GM21786 (cell line): ENCODE results near the gene SELENOK.

Source experiments
- ATAC-seq: cut with Tn5 transposase; IDR thresholded peaks from one replicate; pipeline ENCODE4 v1.9.1; 2021; ENCODE audit not compliant: unreplicated experiment

SELENOK gene

DNA sequence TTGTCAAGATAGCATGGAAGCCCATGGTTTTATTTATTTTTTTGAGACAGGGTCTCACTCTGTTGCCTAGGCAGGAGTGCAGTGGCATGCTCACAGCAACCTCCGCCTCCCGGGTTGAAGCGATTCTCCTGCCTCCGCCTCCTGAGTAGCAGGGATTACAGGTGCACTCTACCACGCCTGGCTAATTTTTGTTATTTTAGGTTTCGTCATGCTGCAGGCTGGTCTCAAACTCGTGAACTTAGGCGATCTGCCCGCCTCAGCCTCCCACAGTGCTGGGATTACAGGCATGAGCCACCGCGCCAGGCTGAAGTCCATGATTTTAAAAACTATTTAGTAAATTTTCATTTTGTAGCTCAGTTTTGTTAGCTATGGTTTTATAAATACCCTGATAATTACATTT lies 7.0 kb downstream of the SELENOK start:
- no peak for ATAC-seq

DNA sequence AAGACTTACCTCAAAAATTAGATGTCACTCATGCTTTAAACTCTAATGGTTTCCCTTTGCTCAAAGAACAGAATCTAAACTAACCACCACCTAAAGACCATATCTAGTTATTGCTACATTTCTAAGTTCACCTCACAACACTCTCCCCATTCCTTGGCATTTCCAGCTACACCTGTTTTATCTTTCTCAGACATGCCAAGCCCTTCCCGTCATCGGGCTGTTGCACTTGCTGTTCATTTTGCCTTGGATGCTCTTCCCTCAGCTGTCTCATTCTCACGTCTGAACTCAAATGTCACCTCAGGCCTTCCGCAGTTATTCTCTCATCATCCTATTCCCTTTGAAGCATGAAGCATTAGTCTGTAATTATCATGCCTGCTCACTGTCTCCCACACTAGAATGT lies 8.7 kb downstream of the SELENOK start:
- ATAC-seq = no peak

DNA sequence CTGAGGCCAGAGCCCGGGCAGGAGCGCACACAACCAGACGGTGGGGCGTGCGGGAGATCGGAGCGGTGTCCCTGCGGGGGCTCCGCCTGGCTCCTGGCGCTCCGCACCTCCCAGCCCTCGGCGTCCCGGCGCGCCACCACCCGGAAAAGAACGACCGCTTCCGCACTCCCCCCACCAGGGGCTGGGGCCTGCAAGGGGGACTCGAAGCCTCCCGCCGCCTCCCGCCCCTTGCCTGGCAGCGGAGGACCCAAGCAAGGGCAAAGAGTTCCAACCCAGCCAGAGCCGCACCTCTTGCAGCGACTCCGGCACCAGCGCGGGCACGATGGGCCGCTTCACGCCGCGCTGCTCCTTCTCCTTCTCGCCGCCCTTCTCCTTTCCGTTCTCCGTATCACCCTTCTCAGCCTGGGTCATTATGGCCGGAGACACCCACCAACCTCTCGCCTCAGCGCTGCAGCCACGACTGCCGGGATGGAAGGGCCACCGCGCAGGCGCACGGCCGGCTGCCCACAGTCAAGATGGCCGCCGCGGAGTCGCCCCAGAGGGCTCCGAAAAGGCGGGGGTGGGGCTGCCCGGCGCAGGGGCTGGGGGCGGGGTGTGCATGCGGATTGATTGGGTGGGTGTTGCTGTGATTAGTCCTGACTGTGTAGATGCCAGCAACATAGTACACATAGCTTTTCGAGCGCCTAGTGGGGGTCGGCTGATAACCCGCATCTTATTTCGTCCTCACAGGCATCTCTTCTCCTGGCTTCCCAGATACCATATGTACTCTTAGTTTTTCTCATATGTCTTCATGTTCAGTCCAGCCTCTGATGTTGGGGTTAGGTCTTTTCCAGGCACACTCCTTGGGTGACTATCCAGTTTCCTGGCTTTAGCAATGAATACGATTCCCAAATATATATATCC lies 9.7 kb downstream of the SELENOK start, which contains the start of gene ACTR8:
ACTR8 (minus strand) TSS at position 462 of the 903 bp plus-strand sequence; CDS start at position 411, 51 bp downstream.
- ATAC-seq = peak; percentile 82

DNA sequence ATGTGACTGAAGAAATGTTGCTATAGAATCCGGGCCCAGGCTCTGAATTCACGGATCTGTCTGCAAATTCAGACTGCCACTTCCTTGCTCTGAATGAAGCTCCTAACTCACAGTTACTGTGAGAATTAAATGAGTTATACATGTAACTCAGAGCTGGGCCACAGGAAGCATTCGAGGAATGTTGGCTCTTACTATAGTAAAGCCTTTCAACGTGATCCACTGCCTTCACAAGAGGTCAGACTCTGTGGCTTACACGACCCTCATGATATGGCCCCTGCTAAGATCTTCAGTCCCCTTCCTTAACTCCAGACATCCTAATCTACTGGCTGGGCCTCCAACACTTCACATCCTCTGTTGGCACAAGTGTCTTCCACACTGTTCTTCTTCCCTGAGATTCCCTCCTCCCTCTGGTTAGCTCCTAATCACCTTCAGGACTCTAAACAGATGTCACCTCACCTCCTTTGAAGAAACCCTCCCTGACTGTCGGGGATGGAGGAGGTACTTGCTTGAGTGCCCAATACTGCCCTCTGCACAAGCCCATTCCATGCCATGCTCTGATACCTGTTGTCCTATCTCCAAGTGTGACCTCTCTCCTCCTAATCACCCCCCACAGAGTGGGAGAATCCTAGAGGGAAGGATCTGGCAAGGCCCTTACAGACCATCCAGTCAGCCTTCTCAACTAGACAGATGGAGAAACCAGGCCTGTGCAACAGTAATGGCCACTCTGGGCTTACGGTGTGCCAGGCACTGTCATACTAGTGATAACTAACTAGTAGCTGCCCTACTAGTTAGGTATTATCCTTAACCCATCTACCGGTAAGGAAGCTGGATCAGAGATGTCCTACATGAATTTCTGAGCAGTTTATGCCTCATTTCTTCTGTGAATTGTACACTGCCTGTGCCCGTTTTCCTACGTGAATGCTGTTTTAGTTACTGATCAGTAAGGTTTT lies 11.0 kb downstream of the SELENOK start:
- no peak for ATAC-seq

DNA sequence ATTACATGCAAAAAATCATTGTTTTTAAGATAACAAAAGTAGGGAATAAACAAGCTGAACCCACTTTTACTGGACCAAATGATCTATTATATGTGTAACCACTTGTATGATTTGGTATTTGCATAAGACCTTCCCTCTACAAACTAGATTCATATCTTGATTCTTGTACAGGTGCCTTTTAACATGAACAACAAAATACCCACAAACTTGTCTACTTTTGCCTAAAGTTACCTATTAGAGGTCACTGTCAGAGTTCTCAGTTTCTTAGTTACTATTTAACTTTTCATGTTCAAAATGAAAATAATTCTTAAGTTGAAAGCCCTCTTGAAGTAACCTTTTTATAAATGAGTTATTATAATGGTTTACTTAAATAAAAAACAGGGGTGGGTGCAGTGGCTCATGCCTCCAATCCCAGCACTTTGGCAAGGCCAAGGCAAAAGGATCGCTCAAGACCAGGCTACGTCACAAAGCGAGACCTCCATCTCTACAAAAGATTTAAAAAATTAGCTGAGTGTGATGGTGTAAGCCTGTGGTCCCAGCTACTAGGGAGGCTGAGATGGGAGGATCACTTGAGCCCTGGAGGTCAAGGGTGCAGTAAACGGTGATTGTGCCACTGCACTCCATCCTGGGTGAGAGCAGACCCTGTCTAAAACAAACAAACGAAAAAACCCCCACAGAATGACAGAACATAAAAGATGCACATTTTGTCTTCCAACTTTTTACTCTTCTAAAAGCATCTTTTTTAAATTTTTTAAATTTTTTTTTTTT lies 25.7 kb downstream of the SELENOK start:
- ATAC-seq = peak; percentile 51

DNA sequence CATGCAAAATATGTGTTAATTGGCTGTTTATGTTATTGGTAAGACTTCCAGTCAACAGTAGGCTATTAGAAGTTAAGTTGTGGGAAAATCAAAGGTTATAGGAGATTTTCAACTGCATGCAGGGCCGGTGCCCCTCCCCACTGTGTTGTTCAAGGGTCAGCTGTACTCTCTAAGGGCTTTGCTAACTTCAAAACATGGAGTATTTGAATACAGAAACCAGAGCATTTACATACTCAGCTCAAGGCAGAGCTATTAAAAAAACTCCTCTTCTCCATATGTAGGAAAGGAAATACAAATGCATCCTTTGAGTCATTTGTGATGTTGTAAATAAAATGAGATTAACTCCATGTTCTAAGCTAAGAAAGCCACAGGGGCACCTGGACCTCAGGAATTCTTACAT lies 28.5 kb downstream of the SELENOK start:
- no peak for ATAC-seq

DNA sequence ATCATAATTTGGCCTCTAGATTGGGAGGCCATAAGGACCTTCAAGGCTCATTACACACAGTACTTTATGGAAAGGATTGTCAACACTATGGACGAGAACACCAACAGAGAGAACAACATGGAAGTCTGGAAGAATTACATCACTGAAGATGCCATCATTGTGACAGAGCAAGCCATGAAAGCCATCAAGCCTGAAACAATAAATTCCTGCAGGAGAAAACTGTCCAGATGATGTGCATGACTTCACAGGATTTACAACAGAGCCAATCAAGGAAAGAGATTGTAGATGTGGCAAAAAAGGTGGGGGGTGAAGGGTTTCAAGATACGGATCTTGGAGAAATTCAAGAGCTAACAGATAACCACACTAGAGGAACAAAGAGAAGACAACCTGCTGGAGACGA lies 29.4 kb downstream of the SELENOK start:
- ATAC-seq = no peak

DNA sequence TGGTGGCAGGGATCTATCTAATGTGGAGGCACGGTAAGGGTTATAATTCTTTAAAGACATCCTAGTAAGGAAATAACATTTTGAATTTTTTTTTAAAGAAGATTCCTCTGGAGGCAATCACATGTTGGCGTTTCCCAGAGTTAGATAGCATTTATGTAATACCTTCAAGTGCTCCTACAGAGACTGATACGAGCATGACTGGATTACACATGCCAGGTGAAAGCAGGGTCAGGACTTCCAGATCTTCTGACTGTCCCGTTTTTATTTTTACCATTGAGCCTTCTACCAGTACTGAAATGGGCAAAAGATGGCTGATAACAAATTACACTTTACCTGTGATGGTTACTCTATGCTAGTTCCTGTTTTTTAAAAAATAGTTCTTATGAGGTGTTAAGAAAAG lies 31.5 kb downstream of the SELENOK start:
- ATAC-seq = no peak

DNA sequence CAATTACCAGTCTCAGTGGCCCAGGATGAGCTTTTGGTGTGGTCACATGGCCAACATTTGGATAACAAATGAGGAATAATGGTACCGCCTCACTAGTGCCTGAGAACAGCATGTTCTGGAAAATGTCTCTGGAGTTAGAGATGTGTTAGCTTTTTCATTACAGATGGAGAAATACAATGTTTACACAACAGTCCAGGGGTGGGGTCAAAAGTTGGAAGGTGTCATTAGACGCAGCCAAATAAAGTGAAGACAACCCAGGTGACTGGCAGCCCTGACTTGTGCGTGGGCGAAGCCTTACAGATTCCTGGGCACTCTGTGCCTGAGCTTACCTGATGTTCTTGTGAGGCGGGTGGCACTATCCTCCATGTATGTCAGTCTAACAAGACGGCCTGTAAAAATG lies 32.5 kb downstream of the SELENOK start:
- ATAC-seq = no peak

DNA sequence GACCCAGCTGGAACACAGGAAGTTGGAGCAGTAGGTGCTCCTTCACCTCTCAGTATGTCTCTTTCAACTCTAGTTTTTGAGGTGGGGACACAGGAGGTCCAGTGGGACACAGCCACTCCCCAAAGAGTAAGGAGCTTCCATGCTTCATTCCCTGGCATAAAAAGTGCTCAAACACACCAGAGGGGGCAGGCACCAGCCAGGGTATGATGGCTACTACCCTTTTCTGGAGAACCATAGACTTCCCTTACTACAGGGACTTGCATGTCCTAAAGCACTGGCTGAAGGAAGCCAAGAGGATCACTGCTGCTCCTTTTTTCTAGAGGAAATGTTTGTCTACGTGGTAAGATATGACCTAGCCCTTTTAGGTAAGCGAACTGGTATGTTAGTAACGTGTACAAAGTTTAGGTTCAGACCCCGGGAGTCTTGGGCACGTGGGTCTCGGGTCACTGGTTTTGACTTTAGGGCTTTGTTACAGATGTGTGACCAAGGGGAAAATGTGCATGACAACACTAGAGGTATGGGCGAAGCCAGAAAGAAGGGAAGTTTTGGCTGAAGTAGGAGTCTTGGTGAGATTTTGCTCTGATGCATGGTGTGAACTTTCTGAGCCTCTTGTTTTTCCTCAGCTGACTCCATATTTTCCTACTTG lies 33.4 kb downstream of the SELENOK start:
- no peak for ATAC-seq

DNA sequence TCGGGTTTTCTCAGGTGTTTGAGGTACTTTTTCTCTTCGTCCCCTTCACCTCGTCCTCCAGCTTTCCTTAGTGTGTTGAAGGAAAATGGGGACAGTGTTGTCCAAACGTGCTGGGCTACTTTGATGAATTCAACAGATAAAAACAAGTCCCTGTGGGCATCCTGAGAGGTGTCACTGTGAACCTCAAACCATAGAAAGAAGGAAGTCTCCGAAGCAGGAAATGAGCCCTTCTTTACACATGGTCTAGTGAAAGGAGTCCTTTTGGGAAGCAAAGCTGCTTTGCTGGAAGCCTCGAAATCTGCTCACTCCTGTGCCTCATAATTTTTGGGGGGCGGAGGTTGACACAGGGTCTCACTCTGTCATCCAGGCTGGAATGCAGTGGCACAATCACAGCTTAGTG lies 34.7 kb downstream of the SELENOK start:
- ATAC-seq = peak; percentile 51

DNA sequence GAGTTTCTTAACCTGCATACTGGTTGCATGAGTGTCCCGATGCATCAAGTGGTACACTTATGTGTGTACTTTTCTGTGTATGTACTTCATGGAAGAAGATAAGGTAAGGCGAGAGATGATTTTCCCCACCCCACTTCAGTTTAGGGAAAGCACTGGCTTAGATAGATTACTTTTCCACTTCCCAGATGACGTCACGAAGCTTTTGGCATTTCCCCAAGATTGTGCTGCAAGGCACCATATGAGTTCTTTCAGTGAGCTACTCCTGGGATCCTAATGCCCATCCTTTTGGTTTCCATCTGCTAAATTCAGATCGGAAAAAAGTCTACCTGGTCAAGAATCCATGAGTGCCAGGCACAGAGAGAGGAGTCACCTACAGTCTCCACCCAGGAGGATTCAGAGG lies 40.8 kb downstream of the SELENOK start:
- no peak for ATAC-seq

DNA sequence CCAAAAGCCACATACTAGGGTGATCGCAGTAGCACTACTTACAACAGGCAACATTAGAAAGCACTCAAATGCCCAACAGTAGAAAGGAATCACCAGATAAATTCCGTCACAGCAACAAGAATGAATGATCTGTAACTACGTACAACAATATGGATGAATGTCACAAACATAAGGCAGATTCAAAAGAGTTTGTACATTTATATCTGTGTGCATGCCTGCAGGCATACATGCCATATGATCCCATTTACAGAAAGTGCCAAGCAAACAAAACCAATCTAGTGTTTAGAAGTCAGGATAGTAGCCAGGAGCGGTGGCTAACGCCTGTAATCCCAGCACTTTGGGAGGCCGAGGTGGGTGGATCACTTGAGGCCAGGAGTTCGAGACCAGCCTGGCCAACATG lies 41.7 kb downstream of the SELENOK start:
- no peak for ATAC-seq

DNA sequence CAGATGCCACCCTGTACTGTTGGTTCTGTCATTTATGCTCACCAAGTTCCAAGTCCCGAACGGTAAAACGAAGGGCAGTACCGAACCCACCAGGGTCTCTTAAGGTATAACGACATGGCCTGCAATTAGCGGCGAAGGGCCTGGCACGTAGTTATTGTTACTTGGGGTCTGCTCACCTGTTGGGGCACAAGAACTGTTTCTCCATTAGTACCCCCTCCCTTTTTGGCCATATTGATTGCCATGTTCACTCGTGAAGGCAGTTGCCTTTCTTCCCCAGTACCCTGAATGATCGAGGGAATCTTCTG lies 44.9 kb downstream of the SELENOK start:
- ATAC-seq = no peak

DNA sequence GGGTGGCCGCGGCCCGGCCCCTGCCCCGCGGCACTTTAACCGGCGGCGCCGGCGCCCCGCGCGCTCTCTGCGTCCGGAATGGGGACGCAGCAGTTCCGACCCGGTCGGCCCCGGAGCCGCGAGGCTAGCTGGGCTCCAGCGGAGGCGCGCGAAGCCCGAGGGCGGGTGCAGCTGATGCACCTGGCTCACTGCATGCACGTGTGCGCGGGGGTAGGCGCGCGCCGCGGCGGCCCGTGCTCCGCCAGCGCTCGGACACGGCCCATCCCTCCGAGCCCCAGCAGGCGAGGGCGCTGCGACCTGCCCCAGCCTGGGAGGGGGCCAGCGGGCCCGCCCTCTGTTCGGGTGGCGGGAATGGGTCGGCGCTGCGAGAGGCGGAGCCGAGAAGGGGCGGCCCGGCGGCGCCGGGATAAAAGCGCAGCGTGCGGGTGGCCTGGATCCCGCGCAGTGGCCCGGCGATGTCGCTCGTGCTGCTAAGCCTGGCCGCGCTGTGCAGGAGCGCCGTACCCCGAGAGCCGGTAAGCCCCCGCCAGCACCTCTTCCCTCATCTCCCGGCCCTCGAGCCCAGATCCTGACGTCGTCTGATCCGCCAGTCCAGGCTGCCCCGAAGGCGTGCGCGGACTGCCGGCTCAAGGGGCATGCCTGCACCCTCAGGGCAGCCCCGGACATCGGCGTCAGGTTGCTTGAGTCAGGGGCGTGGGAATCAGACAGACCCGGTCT lies 45.4 kb downstream of the SELENOK start, which contains the start of the genes CHDH and IL17RB:
CHDH (minus strand) TSS at position 286 of the 717 bp plus-strand sequence. CDS start 22,411 bp downstream, outside the sequence.
IL17RB (plus strand) TSS at position 435 of the 717 bp plus-strand sequence; CDS start at position 456, 21 bp downstream.
- ATAC-seq = peak; percentile 25

DNA sequence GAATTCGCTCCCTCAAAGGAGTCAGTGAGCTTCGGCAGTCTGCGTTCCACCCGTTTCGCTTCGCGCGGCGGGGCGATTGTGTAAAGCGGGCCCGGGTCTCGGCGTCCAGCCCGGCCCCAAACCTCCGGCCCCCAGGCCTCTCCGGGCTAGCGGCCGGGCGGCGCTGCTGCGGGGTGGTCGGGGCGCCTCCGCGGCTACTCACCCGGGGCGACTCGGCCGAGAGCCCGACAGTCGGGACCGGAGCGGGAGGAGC lies 45.9 kb downstream of the SELENOK start:
- ATAC-seq = no peak

DNA sequence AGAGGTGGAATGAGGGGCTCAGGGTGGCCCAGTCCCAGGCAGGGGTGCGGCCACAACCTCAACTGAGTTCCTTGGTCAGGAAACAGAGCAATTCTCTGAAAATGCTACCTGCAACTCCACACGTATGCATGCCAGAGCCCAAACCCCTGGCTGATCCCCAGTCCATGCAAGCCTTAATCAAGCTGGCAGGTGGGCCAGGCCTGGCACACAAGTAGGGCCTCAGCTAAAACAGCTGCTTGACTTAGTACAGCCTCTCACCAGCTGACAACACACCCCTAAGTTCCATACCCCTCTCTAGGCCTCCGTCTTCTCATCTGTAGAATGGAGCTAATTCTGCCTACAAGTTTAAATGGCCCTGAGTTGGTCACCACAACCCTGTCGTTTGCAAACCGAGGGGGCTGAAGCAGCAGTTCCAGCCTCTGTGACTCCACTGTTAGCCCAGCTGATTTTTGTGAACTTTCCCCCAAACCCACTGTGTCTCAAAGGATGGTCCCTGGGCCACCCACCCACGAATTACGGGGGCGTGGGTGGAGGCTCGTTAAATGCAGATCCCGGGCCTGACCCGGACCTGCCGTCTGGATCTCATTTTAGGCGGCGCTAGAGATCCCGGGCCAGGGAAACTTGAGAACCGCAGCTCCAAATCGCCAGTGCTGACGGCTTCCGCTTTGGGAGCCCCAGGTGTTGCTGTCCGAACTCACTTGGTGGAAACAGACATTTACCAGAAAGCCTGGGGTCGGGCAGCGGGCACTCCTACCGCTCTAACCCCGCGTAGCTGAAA lies 46.4 kb downstream of the SELENOK start:
- ATAC-seq = no peak

DNA sequence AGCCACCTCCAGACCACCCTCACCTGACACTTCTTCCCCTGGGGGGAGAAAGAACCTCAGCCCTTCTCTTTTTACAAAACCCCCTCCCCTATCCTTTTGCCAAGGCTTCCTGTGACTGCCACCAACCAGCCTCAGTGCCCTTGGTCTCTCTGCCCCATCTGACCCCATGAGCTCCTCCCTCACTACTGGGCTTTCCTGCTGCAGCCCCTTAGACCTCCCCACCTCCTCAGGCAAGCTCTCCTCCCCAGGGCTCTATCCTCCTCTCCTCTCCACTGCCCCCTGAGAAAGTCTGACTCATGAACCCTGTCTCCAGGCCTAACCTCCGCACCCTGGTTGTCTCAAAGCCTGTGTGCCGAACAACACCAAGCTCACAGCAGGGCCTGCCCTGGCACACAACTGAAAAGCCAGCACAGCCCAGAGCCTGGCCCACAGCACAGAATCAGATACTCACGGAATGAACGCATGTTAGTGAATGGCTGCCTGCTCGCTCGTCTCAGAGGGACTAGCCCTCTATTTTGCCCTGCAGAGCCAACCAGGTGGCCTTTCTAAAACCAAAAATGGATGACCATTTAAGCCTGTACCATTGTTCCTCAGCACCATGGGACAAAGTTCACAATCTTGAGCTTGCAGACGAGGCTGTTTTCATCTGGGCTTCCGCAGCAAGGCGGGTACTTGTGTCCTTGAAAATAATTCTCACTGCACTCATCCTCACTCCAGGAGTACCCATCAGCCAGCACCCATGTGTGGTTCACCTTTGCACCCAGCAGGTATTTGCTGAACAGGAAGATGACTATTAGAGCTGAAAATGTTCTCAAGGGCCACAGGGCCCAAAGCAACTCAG lies 47.2 kb downstream of the SELENOK start:
- ATAC-seq = peak; percentile 3
